ENCODE measurements around the gene SUDS3. TPM values are rescaled to one million over a fixed set of nuclear protein-coding genes. Genes with fewer than 3 reads are reported as not detected.

The SUDS3 gene
- total and polyA plus RNA-seq, 10 of the 15 experiments (the other 5 are each of a cell fraction or from before 2014, with no cell fraction given): 5.2 to 42.8 (median 21.7) TPM

GRCh38 chr12:118344829-118345228 lies 31.5 kb upstream of the SUDS3 start:
- Histone ChIP-seq H3K79me2 (ENCODE audit: control insufficient read depth, insufficient read depth, low read length) (peaks cover 79% of the 10 kb centered on the region), H3K4me2 (ENCODE audit: control insufficient read depth, insufficient read depth) (no peak overlapping the region), H3K27me3 (replicated peaks in 1 of 2; ENCODE audit: control insufficient read depth in 2 of 2, insufficient read depth in 2 of 2, low read length in 1 of 2) (no peaks in the 10 kb centered on the region), H2AFZ (ENCODE audit: control insufficient read depth, low read depth, low read length) (no peak overlapping the region), H3K27ac (ENCODE audit: control insufficient read depth, insufficient read depth) (peak overlapping the region; percentile 13; the same call in 1 of the 2 replicates), H4K20me1 (ENCODE audit: control insufficient read depth, insufficient read depth) (no peaks in the 10 kb centered on the region), H3K9me3 (replicated peaks; ENCODE audit: control insufficient read depth, insufficient read depth, low read length) (no peaks in the 10 kb centered on the region; the same call in 1 of the 3 replicates), H3K4me3 (no peak overlapping the region), H3K4me1 (ENCODE audit: control insufficient read depth, insufficient read depth, low read length) (peaks cover 21% of the 10 kb centered on the region; the same call in 1 of the 2 replicates), H3K9ac (ENCODE audit: control insufficient read depth, insufficient read depth, low read length) (no peak overlapping the region), H3K36me3 (ENCODE audit: control insufficient read depth in 2 of 2, insufficient read depth in 2 of 2, low read length in 1 of 2) (no peaks in the 10 kb centered on the region; a peak in 1 of 4 replicates)
- no peak for FAIRE-seq
- in situ Hi-C loops (cut with MboI) (no loop called here), intact Hi-C loops (cut with micrococcal nuclease; ENCODE audit: unreplicated experiment) (no loop called here)
- no peak for DNase-seq (ENCODE audit: low read depth, low spot score)
- TF ChIP-seq IKZF2 (IDR thresholded peaks at IDR 0.05) (peak; percentile 15 to 51; a peak in 2 of 4 replicates), IKZF1 (conservative IDR thresholded peaks at IDR 0.05) (peak; percentile 38; the same call in 1 of the 2 replicates), BMI1 (IDR thresholded peaks at IDR 0.05; ENCODE audit: borderline replicate concordance) (0 out of 2 replicates have a peak, but pooled peaks have one; percentile 19), FOS (IDR thresholded peaks at IDR 0.05; ENCODE audit: borderline replicate concordance, extremely low read depth, insufficient read length) (no peak), EP300 (IDR thresholded peaks at IDR 0.05; ENCODE audit: borderline replicate concordance in 1 of 2, control insufficient read depth in 1 of 2, low read depth in 2 of 2, low read length in 2 of 2) (peak in 1 of 2 experiments; percentile 22; a peak in 1 of 4 replicates), MTA2 (IDR thresholded peaks at IDR 0.05; ENCODE audit: low read depth) (peak; percentile 83), HDGF (IDR thresholded peaks at IDR 0.05) (no peak)
- TF ChIP-seq, protein P1, sequence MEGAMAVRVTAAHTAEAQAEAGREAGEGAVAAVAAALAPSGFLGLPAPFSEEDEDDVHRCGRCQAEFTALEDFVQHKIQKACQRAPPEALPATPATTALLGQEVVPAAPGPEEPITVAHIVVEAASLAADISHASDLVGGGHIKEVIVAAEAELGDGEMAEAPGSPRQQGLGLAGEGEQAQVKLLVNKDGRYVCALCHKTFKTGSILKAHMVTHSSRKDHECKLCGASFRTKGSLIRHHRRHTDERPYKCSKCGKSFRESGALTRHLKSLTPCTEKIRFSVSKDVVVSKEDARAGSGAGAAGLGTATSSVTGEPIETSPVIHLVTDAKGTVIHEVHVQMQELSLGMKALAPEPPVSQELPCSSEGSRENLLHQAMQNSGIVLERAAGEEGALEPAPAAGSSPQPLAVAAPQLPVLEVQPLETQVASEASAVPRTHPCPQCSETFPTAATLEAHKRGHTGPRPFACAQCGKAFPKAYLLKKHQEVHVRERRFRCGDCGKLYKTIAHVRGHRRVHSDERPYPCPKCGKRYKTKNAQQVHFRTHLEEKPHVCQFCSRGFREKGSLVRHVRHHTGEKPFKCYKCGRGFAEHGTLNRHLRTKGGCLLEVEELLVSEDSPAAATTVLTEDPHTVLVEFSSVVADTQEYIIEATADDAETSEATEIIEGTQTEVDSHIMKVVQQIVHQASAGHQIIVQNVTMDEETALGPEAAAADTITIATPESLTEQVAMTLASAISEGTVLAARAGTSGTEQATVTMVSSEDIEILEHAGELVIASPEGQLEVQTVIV (IDR thresholded peaks at IDR 0.05; ENCODE audit: borderline replicate concordance, partially characterized antibody): no peak
- TF ChIP-seq, protein P2, sequence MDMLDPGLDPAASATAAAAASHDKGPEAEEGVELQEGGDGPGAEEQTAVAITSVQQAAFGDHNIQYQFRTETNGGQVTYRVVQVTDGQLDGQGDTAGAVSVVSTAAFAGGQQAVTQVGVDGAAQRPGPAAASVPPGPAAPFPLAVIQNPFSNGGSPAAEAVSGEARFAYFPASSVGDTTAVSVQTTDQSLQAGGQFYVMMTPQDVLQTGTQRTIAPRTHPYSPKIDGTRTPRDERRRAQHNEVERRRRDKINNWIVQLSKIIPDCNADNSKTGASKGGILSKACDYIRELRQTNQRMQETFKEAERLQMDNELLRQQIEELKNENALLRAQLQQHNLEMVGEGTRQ (IDR thresholded peaks at IDR 0.05; ENCODE audit: borderline replicate concordance, low read depth, low read length): no peak
- TF ChIP-seq, protein P3, sequence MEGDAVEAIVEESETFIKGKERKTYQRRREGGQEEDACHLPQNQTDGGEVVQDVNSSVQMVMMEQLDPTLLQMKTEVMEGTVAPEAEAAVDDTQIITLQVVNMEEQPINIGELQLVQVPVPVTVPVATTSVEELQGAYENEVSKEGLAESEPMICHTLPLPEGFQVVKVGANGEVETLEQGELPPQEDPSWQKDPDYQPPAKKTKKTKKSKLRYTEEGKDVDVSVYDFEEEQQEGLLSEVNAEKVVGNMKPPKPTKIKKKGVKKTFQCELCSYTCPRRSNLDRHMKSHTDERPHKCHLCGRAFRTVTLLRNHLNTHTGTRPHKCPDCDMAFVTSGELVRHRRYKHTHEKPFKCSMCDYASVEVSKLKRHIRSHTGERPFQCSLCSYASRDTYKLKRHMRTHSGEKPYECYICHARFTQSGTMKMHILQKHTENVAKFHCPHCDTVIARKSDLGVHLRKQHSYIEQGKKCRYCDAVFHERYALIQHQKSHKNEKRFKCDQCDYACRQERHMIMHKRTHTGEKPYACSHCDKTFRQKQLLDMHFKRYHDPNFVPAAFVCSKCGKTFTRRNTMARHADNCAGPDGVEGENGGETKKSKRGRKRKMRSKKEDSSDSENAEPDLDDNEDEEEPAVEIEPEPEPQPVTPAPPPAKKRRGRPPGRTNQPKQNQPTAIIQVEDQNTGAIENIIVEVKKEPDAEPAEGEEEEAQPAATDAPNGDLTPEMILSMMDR (IDR thresholded peaks at IDR 0.05 in 2 of 3, conservative IDR thresholded peaks at IDR 0.05 in 1 of 3; ENCODE audit: control insufficient read depth in 2 of 3, extremely low read depth in 1 of 3, insufficient read depth in 1 of 3, low read depth in 3 of 3, low read length in 3 of 3): no peak
- ChIA-PET POLR2A (interaction anchor here (1.1 to 6.5 kb wide), 6 partner anchors 9 to 137 kb away, joined by 3 to 68 read pairs (median 6); no protein-coding TSS in a partner anchor), RAD21 (ENCODE audit: unreplicated experiment) (interaction anchor here (0.9 to 7.0 kb wide), 8 partner anchors 12 to 161 kb away, joined by 3 to 98 read pairs (median 20); partner anchors contain the start of gene SUDS3), CTCF (interaction anchor here (1.2 to 6.0 kb wide), 4 partner anchors 10 to 45 kb away, joined by 3 to 98 read pairs (median 16); no protein-coding TSS in a partner anchor), SMC1A (ENCODE audit: uncharacterized antibody, unreplicated experiment) (interaction anchor here (1.0 to 6.1 kb wide), 8 partner anchors 9 to 162 kb away, joined by 3 to 125 read pairs (median 15); no protein-coding TSS in a partner anchor)
- ATAC-seq: peak; percentile 19
- BruUV-seq (replicated peaks): no TSS peak
